Caco-2 (cell line): ENCODE results near the gene LRRN4. TPM values are rescaled to one million over a fixed set of nuclear protein-coding genes. Genes with fewer than 3 reads are reported as not detected.
A peak's percentile ranks its signal among the peaks of the same experiment; 100 is the strongest.

Experiments
- BruUV-seq: library from RNA; stranded (reverse); fragments of 400-500 nt; replicated peaks from 2 replicates; lab custom pipeline; 2021; lab: Mats Ljungman, UMichigan
- CTCF ChIA-PET: fragments of 300-600 bp; sonication (Branson Sonifier 250); formaldehyde crosslinking; loops from one replicate; lab custom pipeline; 2022; ENCODE audit warnings: antibody characterized with exemption; lab: Charles Lee
- POLR2A ChIA-PET: fragments of 300-600 bp; sonication (Branson Sonifier 250); formaldehyde crosslinking; loops from one replicate; lab custom pipeline; 2022; ENCODE audit warnings: antibody characterized with exemption; lab: Charles Lee
- DNase-seq, 2 experiments: peaks; one replicate each; pipeline versions ENCODE4 v3.0.0 to v3.0.0-alpha.2; 2020 to 2022
- H3K27me3 ChIP-seq: replicated peaks from 2 replicates; pipeline ENCODE4 v1.6.0; 2011; ENCODE audit warnings: low read length; ENCODE audit not compliant: control insufficient read depth, insufficient read depth
- H3K36me3 ChIP-seq: 2 replicates; pipeline ENCODE4 v1.5.1; 2011; ENCODE audit warnings: low read length; ENCODE audit not compliant: control insufficient read depth, insufficient read depth
- H3K4me1 ChIP-seq: fragments of 250-450 bp; sonication (Bioruptor Pico); 2 replicates; pipeline ENCODE4 v1.5.1; 2020; ENCODE audit warnings: mild to moderate bottlenecking
- H3K4me3 ChIP-seq: 2 replicates; pipeline ENCODE4 v1.5.1; 2011; ENCODE audit warnings: low read depth, mild to moderate bottlenecking, control low read depth, low read length
- H3K9me3 ChIP-seq: fragments of 250-450 bp; sonication (Bioruptor Pico); 2 replicates; pipeline ENCODE4 v1.5.1; 2020; ENCODE audit warnings: mild to moderate bottlenecking, moderate library complexity
- H3K27ac Mint-ChIP-seq: one replicate; pipeline ENCODE4 v1.8.0; 2022; ENCODE audit warnings: mixed read lengths; ENCODE audit not compliant: unreplicated experiment
- H3K27me3 Mint-ChIP-seq: one replicate; pipeline ENCODE4 v1.8.0; 2022; ENCODE audit warnings: mixed read lengths; ENCODE audit not compliant: insufficient read depth, unreplicated experiment
- H3K36me3 Mint-ChIP-seq: one replicate; pipeline ENCODE4 v1.8.0; 2022; ENCODE audit warnings: mild to moderate bottlenecking, mixed read lengths; ENCODE audit not compliant: insufficient read depth, unreplicated experiment
- H3K4me1 Mint-ChIP-seq: one replicate; pipeline ENCODE4 v1.8.0; 2022; ENCODE audit warnings: low read depth, mixed read lengths; ENCODE audit not compliant: unreplicated experiment
- H3K4me3 Mint-ChIP-seq: one replicate; pipeline ENCODE4 v1.8.0; 2022; ENCODE audit warnings: mild to moderate bottlenecking, moderate library complexity, mixed read lengths; ENCODE audit not compliant: unreplicated experiment
- H3K9me3 Mint-ChIP-seq: one replicate; pipeline ENCODE4 v1.8.0; 2022; ENCODE audit warnings: mixed read lengths; ENCODE audit not compliant: unreplicated experiment
- intact Hi-C: fragments of 100-400 bp; cut with micrococcal nuclease; formaldehyde crosslinking; loops from one replicate; pipeline ENCODE4 v1.10.0; 2022; ENCODE audit not compliant: unreplicated experiment
- total RNA-seq: library from RNA; stranded (reverse); gene quantifications from 2 replicates; pipeline ENCODE4 v1.2.3, GENCODE V29; 2022
- TF ChIP-seq, protein P1 (sequence below), 2 experiments: fragments of 200-600 bp in 1 of 2; IDR thresholded peaks; 1 replicate in 1 of 2; 2 replicates in 1 of 2; pipeline versions ENCODE4 v1.5.1 to v1.8.0; 2011 to 2022; ENCODE audit warnings: antibody characterized with exemption in 1 of 2, control low read depth in 1 of 2, inconsistent platforms in 1 of 2, low read depth in 1 of 2, low read length in 1 of 2, mild to moderate bottlenecking in 1 of 2, moderate library complexity in 1 of 2; ENCODE audit not compliant: insufficient read depth in 1 of 2, severe bottlenecking in 1 of 2, unreplicated experiment in 1 of 2

The LRRN4 gene
- total RNA-seq, 1 experiment from 2014 or later = 17.9 TPM

DNA sequence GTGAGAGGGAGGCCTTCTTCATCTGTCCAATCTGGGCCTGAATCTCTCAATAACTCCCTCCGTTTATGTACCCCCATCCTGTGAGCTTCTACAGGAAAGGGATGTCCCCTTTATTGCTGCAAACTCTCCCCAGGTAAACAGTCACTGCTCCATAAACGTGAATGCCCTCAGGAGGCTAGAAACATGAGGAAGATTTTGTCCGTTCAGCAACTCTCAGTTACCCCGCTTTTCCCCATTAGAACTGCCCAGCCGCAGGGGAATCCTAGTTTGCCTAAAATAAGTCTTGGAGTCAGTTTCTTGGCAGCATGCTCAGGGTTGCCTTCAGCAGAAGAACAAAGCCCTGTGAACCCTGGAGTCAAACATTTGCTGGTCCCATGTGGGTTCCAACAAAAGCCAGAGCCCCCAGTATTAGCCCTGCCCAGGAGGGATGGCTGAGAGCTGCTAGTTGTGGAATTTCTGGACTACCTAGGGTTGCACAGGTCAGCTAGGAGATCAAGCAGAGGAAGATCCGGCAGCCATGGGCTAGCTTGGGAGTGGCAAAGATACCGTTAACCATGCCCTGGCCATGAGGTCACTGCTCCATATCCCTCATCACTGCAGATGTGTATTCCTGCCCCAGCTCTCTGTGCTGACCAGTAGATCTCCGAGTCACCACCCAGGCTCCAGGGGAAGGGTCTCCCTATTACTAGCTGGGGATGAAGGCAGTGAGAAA, 640 bp downstream of the LRRN4 start:
- H3K27me3 Mint-ChIP-seq = no peaks in the 10 kb centered on the region
- H3K27ac Mint-ChIP-seq = peak overlapping the region; percentile 64
- H3K27me3 ChIP-seq = no peaks in the 10 kb centered on the region

DNA sequence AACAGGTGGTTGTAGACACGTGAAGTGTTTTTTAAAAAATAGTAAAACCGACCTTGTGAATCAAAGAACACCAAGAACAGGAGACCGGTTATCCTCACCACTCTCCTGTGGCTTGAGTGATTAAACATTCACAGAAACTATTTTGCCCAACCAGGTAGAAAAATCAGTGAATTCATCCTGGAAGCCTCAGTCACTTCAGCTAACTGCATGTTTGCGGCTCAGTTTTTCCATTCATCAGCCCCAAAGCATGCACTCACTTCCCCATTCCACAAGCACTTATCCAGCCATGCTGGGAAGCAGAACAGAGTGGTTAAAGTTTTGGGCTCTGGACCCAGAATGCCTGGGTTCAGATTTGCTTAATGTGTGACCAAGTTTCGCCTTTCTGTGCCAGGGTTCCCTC, 2.4 kb downstream of the LRRN4 start:
- H3K27me3 ChIP-seq = no peaks in the 10 kb centered on the region
- peak overlapping the region; percentile 71 for H3K4me3 ChIP-seq
- no TSS peak for BruUV-seq
- Mint-ChIP-seq H3K9me3 (no peaks in the 10 kb centered on the region), H3K4me3 (peak overlapping the region; percentile 77), H3K27me3 (no peaks in the 10 kb centered on the region), H3K4me1 (peaks cover 28% of the 10 kb centered on the region), H3K27ac (no peak overlapping the region), H3K36me3 (peaks cover 22% of the 10 kb centered on the region)
- DNase-seq = no peak
- ChIA-PET CTCF (no interaction called here), POLR2A (no interaction called here)
- H3K9me3 ChIP-seq = no peaks in the 10 kb centered on the region
- peaks cover 3% of the 10 kb centered on the region; the same call in 1 of the 2 replicates for H3K36me3 ChIP-seq
- TF ChIP-seq, protein P1, sequence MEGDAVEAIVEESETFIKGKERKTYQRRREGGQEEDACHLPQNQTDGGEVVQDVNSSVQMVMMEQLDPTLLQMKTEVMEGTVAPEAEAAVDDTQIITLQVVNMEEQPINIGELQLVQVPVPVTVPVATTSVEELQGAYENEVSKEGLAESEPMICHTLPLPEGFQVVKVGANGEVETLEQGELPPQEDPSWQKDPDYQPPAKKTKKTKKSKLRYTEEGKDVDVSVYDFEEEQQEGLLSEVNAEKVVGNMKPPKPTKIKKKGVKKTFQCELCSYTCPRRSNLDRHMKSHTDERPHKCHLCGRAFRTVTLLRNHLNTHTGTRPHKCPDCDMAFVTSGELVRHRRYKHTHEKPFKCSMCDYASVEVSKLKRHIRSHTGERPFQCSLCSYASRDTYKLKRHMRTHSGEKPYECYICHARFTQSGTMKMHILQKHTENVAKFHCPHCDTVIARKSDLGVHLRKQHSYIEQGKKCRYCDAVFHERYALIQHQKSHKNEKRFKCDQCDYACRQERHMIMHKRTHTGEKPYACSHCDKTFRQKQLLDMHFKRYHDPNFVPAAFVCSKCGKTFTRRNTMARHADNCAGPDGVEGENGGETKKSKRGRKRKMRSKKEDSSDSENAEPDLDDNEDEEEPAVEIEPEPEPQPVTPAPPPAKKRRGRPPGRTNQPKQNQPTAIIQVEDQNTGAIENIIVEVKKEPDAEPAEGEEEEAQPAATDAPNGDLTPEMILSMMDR (IDR thresholded peaks at IDR 0.05; ENCODE audit: insufficient read depth in 1 of 2, low read depth in 1 of 2, low read length in 1 of 2, severe bottlenecking in 1 of 2, unreplicated experiment in 1 of 2) = no peak
- intact Hi-C loops = loop anchor here (1.0 kb wide), 1 partner anchor 23 kb away; no protein-coding TSS in a partner anchor
- peaks cover 47% of the 10 kb centered on the region for H3K4me1 ChIP-seq

More for the DNA sequence above, 640 bp downstream of the LRRN4 start:
- Histone ChIP-seq H3K9me3 (no peaks in the 10 kb centered on the region), H3K36me3 (peaks cover 3% of the 10 kb centered on the region; the same call in 1 of the 2 replicates), H3K4me3 (peak overlapping the region; percentile 71), H3K4me1 (peaks cover 62% of the 10 kb centered on the region)
- no peak for DNase-seq
- Mint-ChIP-seq H3K9me3 (no peaks in the 10 kb centered on the region), H3K4me3 (peak overlapping the region; percentile 77), H3K4me1 (peaks cover 41% of the 10 kb centered on the region), H3K36me3 (peaks cover 12% of the 10 kb centered on the region)
- ChIA-PET POLR2A (interaction anchor here (0.9 kb wide), 1 partner anchor 46 kb away, joined by 4 read pairs; no protein-coding TSS in a partner anchor), CTCF (no interaction called here)
- intact Hi-C loops = no loop called here
- TF ChIP-seq, protein P1 (IDR thresholded peaks at IDR 0.05; ENCODE audit: insufficient read depth in 1 of 2, low read depth in 1 of 2, low read length in 1 of 2, severe bottlenecking in 1 of 2, unreplicated experiment in 1 of 2) = no peak
- no TSS peak for BruUV-seq

DNA sequence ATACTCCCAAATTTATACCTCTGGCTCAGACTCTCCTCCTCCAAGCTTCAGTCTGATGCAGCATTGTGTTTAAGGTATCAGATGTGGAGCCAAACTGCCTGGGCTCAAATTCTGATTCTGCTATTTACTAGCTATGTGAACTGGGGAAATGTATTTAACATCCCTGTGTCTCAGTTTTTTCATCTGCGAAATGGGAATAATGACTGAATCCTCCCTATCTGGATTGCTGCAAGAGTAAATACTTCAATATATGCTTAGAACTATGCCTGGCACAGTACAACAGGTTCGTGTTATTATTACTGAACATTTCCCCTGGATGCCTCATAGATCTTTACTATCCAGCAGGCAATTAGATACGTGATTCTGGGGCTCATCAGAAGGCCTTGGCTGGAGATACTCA, 5.5 kb downstream of the LRRN4 start:
- H3K4me3 Mint-ChIP-seq = no peak overlapping the region
- Histone ChIP-seq H3K4me1 (peaks cover 16% of the 10 kb centered on the region), H3K27me3 (no peaks in the 10 kb centered on the region), H3K4me3 (no peak overlapping the region), H3K36me3 (peaks cover 3% of the 10 kb centered on the region; the same call in 1 of the 2 replicates), H3K9me3 (no peaks in the 10 kb centered on the region)
- CTCF ChIA-PET = no interaction called here
- H3K27ac Mint-ChIP-seq = no peak overlapping the region
- no peak for DNase-seq
- H3K4me1 Mint-ChIP-seq = peaks cover 7% of the 10 kb centered on the region
- TF ChIP-seq, protein P1 (IDR thresholded peaks at IDR 0.05; ENCODE audit: insufficient read depth in 1 of 2, low read depth in 1 of 2, low read length in 1 of 2, severe bottlenecking in 1 of 2, unreplicated experiment in 1 of 2) = no peak
- no peaks in the 10 kb centered on the region for H3K9me3 Mint-ChIP-seq
- H3K36me3 Mint-ChIP-seq = peaks cover 34% of the 10 kb centered on the region
- POLR2A ChIA-PET = no interaction called here
- BruUV-seq = no TSS peak
- H3K27me3 Mint-ChIP-seq = no peaks in the 10 kb centered on the region
- intact Hi-C loops = no loop called here
